Liver (tissue), 3 donors: ENCODE results near the gene NKAIN2.

Source experiments
- FOXA1 ChIP-seq: IDR thresholded peaks from 2 replicates; pipeline ENCODE4 v1.6.1; 2016; ENCODE audit warnings: antibody characterized with exemption
- GABPA ChIP-seq, 2 donors: IDR thresholded peaks in 1 of 2; conservative IDR thresholded peaks in 1 of 2; 2 replicates each; pipeline ENCODE4 v1.6.1; 2016; ENCODE audit warnings: antibody characterized with exemption in 2 of 2, mild to moderate bottlenecking in 1 of 2, moderate library complexity in 1 of 2
- HNF4A ChIP-seq, 2 donors: conservative IDR thresholded peaks; 2 replicates each; pipeline ENCODE4 v1.6.1; 2016; ENCODE audit warnings: antibody characterized with exemption in 2 of 2, mild to moderate bottlenecking in 2 of 2
- JUND ChIP-seq, 2 donors: IDR thresholded peaks; 2 replicates each; pipeline ENCODE4 v1.6.1; 2016; ENCODE audit warnings: antibody characterized with exemption in 2 of 2
- RAD21 ChIP-seq, 2 donors: IDR thresholded peaks; 2 replicates each; pipeline ENCODE4 v1.6.1; 2016; ENCODE audit warnings: antibody characterized with exemption in 2 of 2, mild to moderate bottlenecking in 2 of 2
- RXRA ChIP-seq, 2 donors: IDR thresholded peaks; 2 replicates each; pipeline ENCODE4 v1.6.1; 2017 to 2018; ENCODE audit warnings: antibody characterized with exemption in 2 of 2, mild to moderate bottlenecking in 1 of 2
- TAF1 ChIP-seq: conservative IDR thresholded peaks from 2 replicates; pipeline ENCODE4 v1.6.1; 2016; ENCODE audit warnings: antibody characterized with exemption, mild to moderate bottlenecking
- YY1 ChIP-seq: IDR thresholded peaks from 2 replicates; pipeline ENCODE4 v1.6.1; 2016; ENCODE audit warnings: antibody characterized with exemption, mild to moderate bottlenecking
- TF ChIP-seq, protein P1 (sequence below): fragments of 150-350 bp; IDR thresholded peaks from 2 replicates; pipeline ENCODE4 v1.5.1; 2017; ENCODE audit warnings: improper control_type of control experiment, low read depth, low read length; ENCODE audit not compliant: missing input control
- TF ChIP-seq, protein P2 (sequence below): IDR thresholded peaks from 2 replicates; pipeline ENCODE4 v1.6.1; 2016; ENCODE audit warnings: antibody characterized with exemption, mild to moderate bottlenecking
- TF ChIP-seq, protein P3 (sequence below): IDR thresholded peaks from 2 replicates; pipeline ENCODE4 v1.6.1; 2016; ENCODE audit warnings: antibody characterized with exemption
- donor health status: healthy.
- donor health status: healthy.

DNA sequence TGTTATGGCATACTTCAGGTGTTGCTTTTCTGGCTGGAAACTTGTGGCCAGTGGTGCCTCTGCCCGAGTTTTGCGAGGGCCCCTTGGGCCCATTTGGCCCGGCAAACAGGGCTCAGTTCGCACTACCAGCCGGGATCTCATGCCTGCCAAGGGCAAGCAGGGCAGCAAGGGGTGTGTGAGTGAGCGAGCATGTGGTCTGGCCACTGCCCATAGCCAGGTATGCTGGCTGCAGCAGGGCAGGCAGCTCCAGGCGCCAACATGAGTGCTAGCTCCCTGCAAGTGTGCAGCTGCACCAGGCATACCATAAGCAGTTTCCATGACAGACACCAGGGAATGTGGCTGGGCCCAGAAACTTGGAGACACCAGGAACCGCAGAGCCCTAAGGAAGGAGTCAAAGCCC, 389.5 kb downstream of the NKAIN2 start:
- TF ChIP-seq FOXA1 (no peak), YY1 (no peak), RXRA (IDR thresholded peaks at IDR 0.05) (no peak), HNF4A (conservative IDR thresholded peaks at IDR 0.05) (no peak), TAF1 (no peak), GABPA (IDR thresholded peaks at IDR 0.05 in 1 of 2, conservative IDR thresholded peaks at IDR 0.05 in 1 of 2) (no peak), JUND (IDR thresholded peaks at IDR 0.05) (no peak), RAD21 (IDR thresholded peaks at IDR 0.05) (no peak)
- TF ChIP-seq, protein P1, sequence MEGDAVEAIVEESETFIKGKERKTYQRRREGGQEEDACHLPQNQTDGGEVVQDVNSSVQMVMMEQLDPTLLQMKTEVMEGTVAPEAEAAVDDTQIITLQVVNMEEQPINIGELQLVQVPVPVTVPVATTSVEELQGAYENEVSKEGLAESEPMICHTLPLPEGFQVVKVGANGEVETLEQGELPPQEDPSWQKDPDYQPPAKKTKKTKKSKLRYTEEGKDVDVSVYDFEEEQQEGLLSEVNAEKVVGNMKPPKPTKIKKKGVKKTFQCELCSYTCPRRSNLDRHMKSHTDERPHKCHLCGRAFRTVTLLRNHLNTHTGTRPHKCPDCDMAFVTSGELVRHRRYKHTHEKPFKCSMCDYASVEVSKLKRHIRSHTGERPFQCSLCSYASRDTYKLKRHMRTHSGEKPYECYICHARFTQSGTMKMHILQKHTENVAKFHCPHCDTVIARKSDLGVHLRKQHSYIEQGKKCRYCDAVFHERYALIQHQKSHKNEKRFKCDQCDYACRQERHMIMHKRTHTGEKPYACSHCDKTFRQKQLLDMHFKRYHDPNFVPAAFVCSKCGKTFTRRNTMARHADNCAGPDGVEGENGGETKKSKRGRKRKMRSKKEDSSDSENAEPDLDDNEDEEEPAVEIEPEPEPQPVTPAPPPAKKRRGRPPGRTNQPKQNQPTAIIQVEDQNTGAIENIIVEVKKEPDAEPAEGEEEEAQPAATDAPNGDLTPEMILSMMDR, result no peak
- TF ChIP-seq, protein P2, sequence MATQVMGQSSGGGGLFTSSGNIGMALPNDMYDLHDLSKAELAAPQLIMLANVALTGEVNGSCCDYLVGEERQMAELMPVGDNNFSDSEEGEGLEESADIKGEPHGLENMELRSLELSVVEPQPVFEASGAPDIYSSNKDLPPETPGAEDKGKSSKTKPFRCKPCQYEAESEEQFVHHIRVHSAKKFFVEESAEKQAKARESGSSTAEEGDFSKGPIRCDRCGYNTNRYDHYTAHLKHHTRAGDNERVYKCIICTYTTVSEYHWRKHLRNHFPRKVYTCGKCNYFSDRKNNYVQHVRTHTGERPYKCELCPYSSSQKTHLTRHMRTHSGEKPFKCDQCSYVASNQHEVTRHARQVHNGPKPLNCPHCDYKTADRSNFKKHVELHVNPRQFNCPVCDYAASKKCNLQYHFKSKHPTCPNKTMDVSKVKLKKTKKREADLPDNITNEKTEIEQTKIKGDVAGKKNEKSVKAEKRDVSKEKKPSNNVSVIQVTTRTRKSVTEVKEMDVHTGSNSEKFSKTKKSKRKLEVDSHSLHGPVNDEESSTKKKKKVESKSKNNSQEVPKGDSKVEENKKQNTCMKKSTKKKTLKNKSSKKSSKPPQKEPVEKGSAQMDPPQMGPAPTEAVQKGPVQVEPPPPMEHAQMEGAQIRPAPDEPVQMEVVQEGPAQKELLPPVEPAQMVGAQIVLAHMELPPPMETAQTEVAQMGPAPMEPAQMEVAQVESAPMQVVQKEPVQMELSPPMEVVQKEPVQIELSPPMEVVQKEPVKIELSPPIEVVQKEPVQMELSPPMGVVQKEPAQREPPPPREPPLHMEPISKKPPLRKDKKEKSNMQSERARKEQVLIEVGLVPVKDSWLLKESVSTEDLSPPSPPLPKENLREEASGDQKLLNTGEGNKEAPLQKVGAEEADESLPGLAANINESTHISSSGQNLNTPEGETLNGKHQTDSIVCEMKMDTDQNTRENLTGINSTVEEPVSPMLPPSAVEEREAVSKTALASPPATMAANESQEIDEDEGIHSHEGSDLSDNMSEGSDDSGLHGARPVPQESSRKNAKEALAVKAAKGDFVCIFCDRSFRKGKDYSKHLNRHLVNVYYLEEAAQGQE, result no peak
- TF ChIP-seq, protein P3, sequence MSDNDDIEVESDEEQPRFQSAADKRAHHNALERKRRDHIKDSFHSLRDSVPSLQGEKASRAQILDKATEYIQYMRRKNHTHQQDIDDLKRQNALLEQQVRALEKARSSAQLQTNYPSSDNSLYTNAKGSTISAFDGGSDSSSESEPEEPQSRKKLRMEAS, result no peak
